CD14-positive monocyte (primary cell): ENCODE results near the gene KLHL13. TPM values are rescaled to one million over a fixed set of nuclear protein-coding genes. Genes with fewer than 3 reads are reported as not detected.

Experiments
- DNase-seq, 3 donors: peaks; one replicate each; pipeline ENCODE4 v3.0.0-alpha.2; 2011 to 2022
- H2AFZ ChIP-seq: 2 replicates; pipeline ENCODE4 v1.6.0; 2012; ENCODE audit warnings: mild to moderate bottlenecking, low read depth, low read length, inconsistent platforms; ENCODE audit not compliant: insufficient read depth, poor library complexity, severe bottlenecking
- H3K27ac ChIP-seq, 2 donors: 1 replicate in 1 of 2; 2 replicates in 1 of 2; pipeline ENCODE4 v1.5.1; 2012 to 2013; ENCODE audit warnings: low read length in 2 of 2, control low read depth in 1 of 2, inconsistent platforms in 1 of 2, low read depth in 1 of 2, mild to moderate bottlenecking in 1 of 2
- H3K27me3 ChIP-seq, 2 donors: one replicate each; pipeline versions ENCODE4 v1.6.0 to v1.6.1; 2011 to 2013; ENCODE audit warnings: low read length in 2 of 2; ENCODE audit not compliant: control insufficient read depth in 2 of 2, insufficient read depth in 2 of 2
- H3K36me3 ChIP-seq, 2 donors: replicated peaks in 1 of 2; 1 replicate in 1 of 2; 2 replicates in 1 of 2; pipeline versions ENCODE4 v1.5.1 to v1.6.1; 2012 to 2013; ENCODE audit warnings: low read length in 2 of 2, control low read depth in 1 of 2, inconsistent platforms in 1 of 2, mild to moderate bottlenecking in 1 of 2; ENCODE audit not compliant: insufficient read depth in 2 of 2, control insufficient read depth in 1 of 2
- H3K4me1 ChIP-seq, 2 donors: 1 replicate in 1 of 2; 2 replicates in 1 of 2; pipeline versions ENCODE4 v1.5.1 to v1.6.1; 2012 to 2013; ENCODE audit warnings: low read length in 2 of 2, control low read depth in 1 of 2, inconsistent platforms in 1 of 2, mild to moderate bottlenecking in 1 of 2, moderate library complexity in 1 of 2; ENCODE audit not compliant: insufficient read depth in 2 of 2, control insufficient read depth in 1 of 2
- H3K4me2 ChIP-seq: replicated peaks from 2 replicates; pipeline ENCODE3; 2012; ENCODE audit warnings: low read length, moderate library complexity, mild to moderate bottlenecking; ENCODE audit not compliant: poor library complexity, severe bottlenecking; ENCODE audit errors: extremely low read depth
- H3K4me3 ChIP-seq, 3 experiments: fragments of 200-600 bp in 1 of 3; sonication (generic) in 1 of 3; replicated peaks in 1 of 3; 1 replicate in 2 of 3; 2 replicates in 1 of 3; pipeline ENCODE4 v1.5.1; 2011 to 2013; ENCODE audit warnings: low read length in 3 of 3, mild to moderate bottlenecking in 3 of 3, control low read depth in 2 of 3, low read depth in 2 of 3, inconsistent platforms in 1 of 3, moderate library complexity in 1 of 3
- H3K79me2 ChIP-seq: 2 replicates; pipeline ENCODE4 v1.6.0; 2012; ENCODE audit warnings: mild to moderate bottlenecking, control low read depth, inconsistent platforms, low read length, moderate library complexity; ENCODE audit not compliant: insufficient read depth
- H3K9ac ChIP-seq: 2 replicates; pipeline ENCODE4 v1.6.0; 2017; ENCODE audit warnings: low read length, mild to moderate bottlenecking; ENCODE audit not compliant: insufficient read depth, poor library complexity, severe bottlenecking
- H3K9me3 ChIP-seq, 2 donors: replicated peaks in 1 of 2; 1 replicate in 1 of 2; 2 replicates in 1 of 2; pipeline versions ENCODE4 v1.5.1 to v1.6.1; 2012 to 2013; ENCODE audit warnings: low read length in 2 of 2, control low read depth in 1 of 2; ENCODE audit not compliant: control insufficient read depth in 1 of 2, insufficient read depth in 1 of 2
- H4K20me1 ChIP-seq: 2 replicates; pipeline ENCODE4 v1.6.0; 2012; ENCODE audit warnings: mild to moderate bottlenecking, low read length, control low read depth, moderate library complexity; ENCODE audit not compliant: insufficient read depth
- H3K27ac Mint-ChIP-seq, 7 donors: one replicate each; pipeline ENCODE4 v1.8.0; 2020; ENCODE audit warnings: mild to moderate bottlenecking in 7 of 7, mixed read lengths in 7 of 7, moderate library complexity in 6 of 7, inconsistent platforms in 2 of 7
- H3K27me3 Mint-ChIP-seq, 3 donors: one replicate each; pipeline ENCODE4 v1.8.0; 2021 to 2022; ENCODE audit warnings: low read depth in 3 of 3, mild to moderate bottlenecking in 3 of 3, mixed read lengths in 3 of 3, moderate library complexity in 3 of 3, inconsistent platforms in 1 of 3
- H3K36me3 Mint-ChIP-seq, 2 donors: one replicate each; pipeline ENCODE4 v1.8.0; 2020; ENCODE audit warnings: mixed read lengths in 2 of 2, inconsistent platforms in 1 of 2, mild to moderate bottlenecking in 1 of 2
- H3K4me1 Mint-ChIP-seq: one replicate; pipeline ENCODE4 v1.8.0; 2020; ENCODE audit warnings: mild to moderate bottlenecking, mixed read lengths
- H3K4me3 Mint-ChIP-seq, 2 donors: one replicate each; pipeline ENCODE4 v1.8.0; 2020; ENCODE audit warnings: mild to moderate bottlenecking in 2 of 2, mixed read lengths in 2 of 2, moderate library complexity in 1 of 2
- H3K9me3 Mint-ChIP-seq, 7 donors: one replicate each; pipeline ENCODE4 v1.8.0; 2020 to 2022; ENCODE audit warnings: mixed read lengths in 7 of 7, mild to moderate bottlenecking in 6 of 7, moderate library complexity in 6 of 7, inconsistent platforms in 2 of 7
- WGBS: methylation state at CpG from one replicate; pipeline ENCODE4 v1.1.5; 2013; ENCODE audit warnings: missing lambda C conversion rate; ENCODE audit not compliant: insufficient coverage; 5-methylcytosine and 5-hydroxymethylcytosine counted together
- intact Hi-C, 2 donors: fragments of 100-400 bp; cut with micrococcal nuclease; formaldehyde crosslinking; loops; one replicate each; pipeline versions ENCODE4 v1.15.0 to v1.15.1; 2023
- polyA plus RNA-seq, 3 donors: library from polyadenylated mRNA; depleted of rRNA in 1 of 3; unstranded in 2 of 3; stranded (reverse) in 1 of 3; fragments of 300-500 nt in 2 of 3; fragments of >200 nt in 1 of 3; fragmentation: Illumina TruSeq in 2 of 3; gene quantifications; 1 replicate in 2 of 3; 2 replicates in 1 of 3; pipeline ENCODE4 v1.2.3, GENCODE V29; 2012 to 2021
- TF ChIP-seq, protein P1 (sequence below): fragments of 200-600 bp; IDR thresholded peaks from one replicate; pipeline ENCODE4 v1.8.0; 2022; ENCODE audit warnings: antibody characterized with exemption, mild to moderate bottlenecking

KLHL13 gene
- polyA plus RNA-seq, 3 donors: 0.05 to 0.41 (median 0.10) TPM

DNA sequence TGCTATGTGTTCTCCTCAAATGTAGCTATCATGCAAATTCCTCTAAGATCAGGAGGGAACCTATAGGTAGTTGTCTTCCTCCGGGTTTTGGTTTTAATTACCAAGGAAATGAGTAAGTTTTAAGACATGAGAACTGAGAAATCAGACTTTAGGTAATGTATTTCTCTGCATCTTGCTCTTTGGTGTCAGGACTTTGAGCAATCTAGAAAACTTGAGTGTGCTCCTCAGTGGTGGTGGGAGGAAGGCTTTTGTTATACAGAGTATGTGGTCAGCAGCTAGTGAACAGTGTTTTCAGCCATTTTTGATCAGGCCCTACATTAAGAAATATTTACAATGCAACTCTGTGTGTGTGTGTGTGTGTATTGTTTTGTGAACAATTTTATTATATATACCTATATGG, 224.1 kb downstream of the KLHL13 start:
- peaks cover 0 to 1% (median 0%) of the 10 kb centered on the region in 3 donors for H3K27me3 Mint-ChIP-seq

GRCh38 chrX:117871796-117872195, 244.8 kb downstream of the KLHL13 start:
- H3K79me2 ChIP-seq: no peaks in the 10 kb centered on the region
- no peaks in the 10 kb centered on the region for H3K27me3 ChIP-seq
- TF ChIP-seq, protein P1, sequence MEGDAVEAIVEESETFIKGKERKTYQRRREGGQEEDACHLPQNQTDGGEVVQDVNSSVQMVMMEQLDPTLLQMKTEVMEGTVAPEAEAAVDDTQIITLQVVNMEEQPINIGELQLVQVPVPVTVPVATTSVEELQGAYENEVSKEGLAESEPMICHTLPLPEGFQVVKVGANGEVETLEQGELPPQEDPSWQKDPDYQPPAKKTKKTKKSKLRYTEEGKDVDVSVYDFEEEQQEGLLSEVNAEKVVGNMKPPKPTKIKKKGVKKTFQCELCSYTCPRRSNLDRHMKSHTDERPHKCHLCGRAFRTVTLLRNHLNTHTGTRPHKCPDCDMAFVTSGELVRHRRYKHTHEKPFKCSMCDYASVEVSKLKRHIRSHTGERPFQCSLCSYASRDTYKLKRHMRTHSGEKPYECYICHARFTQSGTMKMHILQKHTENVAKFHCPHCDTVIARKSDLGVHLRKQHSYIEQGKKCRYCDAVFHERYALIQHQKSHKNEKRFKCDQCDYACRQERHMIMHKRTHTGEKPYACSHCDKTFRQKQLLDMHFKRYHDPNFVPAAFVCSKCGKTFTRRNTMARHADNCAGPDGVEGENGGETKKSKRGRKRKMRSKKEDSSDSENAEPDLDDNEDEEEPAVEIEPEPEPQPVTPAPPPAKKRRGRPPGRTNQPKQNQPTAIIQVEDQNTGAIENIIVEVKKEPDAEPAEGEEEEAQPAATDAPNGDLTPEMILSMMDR: no peak
- DNase-seq: no peak
- H3K9me3 ChIP-seq: peaks cover 5% of the 10 kb centered on the region in 2 donors
- no peak overlapping the region for H3K4me2 ChIP-seq
- H3K9ac ChIP-seq: no peak overlapping the region
- H3K36me3 Mint-ChIP-seq: no peaks in the 10 kb centered on the region
- H3K27ac ChIP-seq: no peak overlapping the region
- intact Hi-C loops: no loop called here
- H3K4me3 Mint-ChIP-seq: no peak overlapping the region
- peaks cover 0 to 6% (median 5%) of the 10 kb centered on the region in 7 donors for H3K9me3 Mint-ChIP-seq
- no peaks in the 10 kb centered on the region for H3K4me1 Mint-ChIP-seq
- H3K27me3 Mint-ChIP-seq: no peaks in the 10 kb centered on the region
- WGBS: no CpG with 5 or more reads among the region's 1 CpG
- no peaks in the 10 kb centered on the region for H3K4me1 ChIP-seq
- H3K36me3 ChIP-seq: no peaks in the 10 kb centered on the region
- no peaks in the 10 kb centered on the region for H4K20me1 ChIP-seq
- H2AFZ ChIP-seq: no peak overlapping the region
- H3K4me3 ChIP-seq: no peak overlapping the region
- H3K27ac Mint-ChIP-seq: no peak overlapping the region

More for the DNA sequence above, 224.1 kb downstream of the KLHL13 start:
- no peaks in the 10 kb centered on the region for H3K36me3 ChIP-seq
- no peak for DNase-seq
- no peak overlapping the region for H2AFZ ChIP-seq
- no peaks in the 10 kb centered on the region for H4K20me1 ChIP-seq
- Mint-ChIP-seq H3K36me3 (no peaks in the 10 kb centered on the region), H3K9me3 (no peaks in the 10 kb centered on the region), H3K27ac (no peak overlapping the region), H3K4me1 (no peaks in the 10 kb centered on the region), H3K4me3 (no peak overlapping the region)
- no peak overlapping the region for H3K4me2 ChIP-seq
- intact Hi-C loops: no loop called here
- no peaks in the 10 kb centered on the region for H3K79me2 ChIP-seq
- no peak overlapping the region for H3K4me3 ChIP-seq
- H3K27ac ChIP-seq: no peak overlapping the region
- H3K9ac ChIP-seq: no peak overlapping the region
- TF ChIP-seq, protein P1: no peak
- H3K27me3 ChIP-seq: no peaks in the 10 kb centered on the region
- WGBS: no CpG with 5 or more reads among the region's 1 CpG
- no peaks in the 10 kb centered on the region for H3K4me1 ChIP-seq
- H3K9me3 ChIP-seq: no peaks in the 10 kb centered on the region
